GM21619 (cell line): Measurements from ENCODE around the gene ADPRM.
"Not testable (repeated sequence)": the region's sequence is repeated elsewhere in the genome, so short reads cannot be mapped to it uniquely, and the experiment has no call there.

Source experiments
- ATAC-seq: cut with Tn5 transposase; IDR thresholded peaks from one replicate; pipeline ENCODE4 v1.9.1; 2021; ENCODE audit not compliant: unreplicated experiment

The ADPRM gene, protein sequence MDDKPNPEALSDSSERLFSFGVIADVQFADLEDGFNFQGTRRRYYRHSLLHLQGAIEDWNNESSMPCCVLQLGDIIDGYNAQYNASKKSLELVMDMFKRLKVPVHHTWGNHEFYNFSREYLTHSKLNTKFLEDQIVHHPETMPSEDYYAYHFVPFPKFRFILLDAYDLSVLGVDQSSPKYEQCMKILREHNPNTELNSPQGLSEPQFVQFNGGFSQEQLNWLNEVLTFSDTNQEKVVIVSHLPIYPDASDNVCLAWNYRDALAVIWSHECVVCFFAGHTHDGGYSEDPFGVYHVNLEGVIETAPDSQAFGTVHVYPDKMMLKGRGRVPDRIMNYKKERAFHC

DNA sequence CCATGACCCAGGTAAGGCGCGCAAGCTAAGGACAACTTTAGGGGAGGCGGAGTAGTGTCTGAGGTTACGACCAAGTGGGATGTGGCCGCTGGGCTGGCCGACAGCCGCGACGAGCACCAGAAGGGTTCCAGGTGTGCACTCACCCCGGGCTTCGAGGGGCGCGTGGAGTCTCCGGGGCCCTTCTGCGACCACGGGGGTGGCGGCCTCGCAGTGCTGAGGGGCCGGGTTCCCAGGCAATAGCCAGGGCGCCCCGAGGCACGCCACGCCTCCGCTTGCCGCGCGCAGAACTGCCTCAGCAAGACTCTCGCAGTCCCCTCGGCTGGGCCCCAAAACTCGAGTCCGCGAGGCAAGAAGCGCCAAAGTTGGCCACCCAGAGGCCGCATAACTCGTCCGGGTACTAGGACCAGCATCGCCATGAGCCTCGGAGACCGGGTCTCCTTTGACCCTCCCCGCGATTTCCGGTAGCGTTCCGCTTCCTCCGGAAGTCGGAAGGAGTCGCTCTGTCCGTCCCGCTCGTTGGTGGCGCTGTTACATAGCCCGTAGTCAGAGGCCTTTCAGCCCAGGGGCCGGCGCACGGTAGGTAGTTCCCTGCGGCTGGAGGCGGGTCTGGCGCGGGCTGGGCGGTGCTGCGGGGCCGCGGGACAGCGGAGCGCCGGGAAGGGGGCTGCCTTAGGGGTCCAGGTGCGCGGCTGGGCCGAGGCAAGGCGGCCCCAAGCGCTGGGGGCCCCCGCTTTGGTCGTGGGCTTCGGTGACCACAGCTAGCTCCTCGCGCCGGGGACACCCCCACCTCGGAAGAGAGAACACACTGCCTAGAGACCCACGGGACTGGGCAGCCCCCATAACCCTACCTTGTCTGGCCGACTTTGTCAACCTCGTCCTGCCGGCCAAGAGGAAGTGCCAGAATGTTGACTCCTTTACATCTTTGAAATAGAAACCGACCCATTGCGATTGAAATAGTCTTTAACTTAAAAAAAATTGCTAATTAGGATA, at the start of gene ADPRM, which contains the start of gene SCO1:
Gene ADPRM, plus strand, starts transcription at position 503 of the 990 bp plus-strand sequence. CDS start 7,333 bp downstream, outside the sequence.
Gene SCO1, minus strand, starts transcription at position 442 of the 990 bp plus-strand sequence. Its CDS starts 26 bp downstream, at position 416.
- ATAC-seq = peak; percentile 92

- no peak for ATAC-seq
Measured at GRCh38 chr17:10648381-10648780, 49.0 kb upstream of the ADPRM start.

DNA sequence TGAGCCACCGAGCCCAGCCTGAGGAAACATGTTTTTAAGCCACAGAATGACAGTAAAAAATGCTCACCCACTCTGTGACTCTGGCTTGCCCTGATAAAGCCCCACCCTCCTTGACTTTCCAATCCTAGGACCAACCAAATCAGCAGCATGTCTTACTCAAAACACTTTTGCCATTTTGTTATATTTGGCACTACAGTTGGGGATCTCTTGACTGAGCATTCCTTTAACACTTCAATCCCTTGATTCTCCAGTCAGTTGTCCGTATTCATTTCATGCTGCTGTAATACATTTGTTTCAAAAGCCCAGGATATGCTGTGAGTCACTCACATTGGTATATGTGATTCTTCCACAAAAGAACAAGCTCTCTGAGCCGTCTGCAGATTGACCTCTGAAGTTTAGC, 48.4 kb upstream of the ADPRM start:
- no peak for ATAC-seq

DNA sequence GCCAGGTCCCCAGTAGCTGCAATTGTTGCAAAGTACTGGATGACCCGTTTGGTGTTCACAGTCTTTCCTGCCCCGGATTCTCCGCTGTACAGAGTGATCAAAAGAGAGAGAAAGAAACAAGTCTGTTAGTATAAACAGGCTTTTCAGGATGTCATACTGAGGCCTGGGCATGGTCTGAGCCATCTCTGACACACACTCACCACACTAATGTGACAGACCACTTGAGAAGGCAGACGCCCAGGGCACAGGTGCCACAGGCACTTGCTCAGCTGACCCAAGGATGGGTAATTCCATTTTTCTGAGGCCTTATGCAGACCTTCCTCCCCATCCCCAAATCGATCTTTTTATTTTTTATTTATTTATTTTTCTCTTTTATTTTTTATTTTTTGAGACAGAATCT, 47.8 kb upstream of the ADPRM start:
- ATAC-seq = no peak

GRCh38 chr17:10651927-10652326, 45.5 kb upstream of the ADPRM start:
- no peak for ATAC-seq

GRCh38 chr17:10652984-10653659, 44.3 kb upstream of the ADPRM start:
- ATAC-seq = no peak

- no peak for ATAC-seq
Measured at GRCh38 chr17:10653987-10654386, 43.4 kb upstream of the ADPRM start.

DNA sequence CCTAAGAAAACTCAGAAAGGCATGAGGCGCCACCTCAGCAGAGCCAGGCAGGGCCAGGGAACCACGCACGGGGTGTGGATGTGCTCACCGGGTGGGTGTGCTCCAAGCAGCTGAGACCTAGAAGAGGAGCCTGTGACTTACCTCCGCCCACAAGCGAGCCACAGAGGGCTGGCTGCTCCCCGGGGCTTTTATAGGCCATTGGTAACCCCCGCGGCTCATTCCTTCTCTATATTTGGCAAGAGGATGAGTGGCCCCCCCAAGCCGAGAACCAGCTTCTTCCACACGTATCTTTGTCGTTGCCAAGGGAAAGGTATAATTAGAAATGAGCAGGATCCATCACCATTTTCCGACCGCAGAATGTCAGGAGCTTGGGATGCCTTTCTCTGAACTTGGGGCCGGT, 40.2 kb upstream of the ADPRM start, which contains the start of gene MYH3:
Gene MYH3, minus strand, starts transcription at position 162 of the 400 bp plus-strand sequence. CDS start 2,245 bp downstream, outside the sequence.
- no peak for ATAC-seq

DNA sequence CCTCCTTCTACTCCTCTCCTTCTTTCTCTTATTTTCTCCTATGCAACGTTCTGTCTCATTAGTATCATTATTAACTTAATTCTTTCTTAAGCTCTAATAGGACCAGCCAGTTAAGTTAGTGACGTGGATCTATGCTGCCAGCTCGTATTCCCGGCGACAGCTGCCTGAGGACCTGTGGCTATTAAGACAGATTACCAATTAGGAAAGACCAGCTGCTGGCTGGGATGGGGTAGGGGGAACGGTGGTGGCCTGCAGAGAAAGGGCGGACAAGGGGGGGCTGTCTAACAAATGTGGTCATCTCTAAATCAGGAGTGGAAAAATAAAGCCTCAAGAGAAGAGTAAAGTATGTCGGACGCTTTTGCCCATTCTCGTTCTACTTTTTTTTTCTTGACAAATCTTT, 39.5 kb upstream of the ADPRM start:
- no peak for ATAC-seq

- no peak for ATAC-seq
Measured at GRCh38 chr17:10661437-10661836, 36.0 kb upstream of the ADPRM start.

DNA sequence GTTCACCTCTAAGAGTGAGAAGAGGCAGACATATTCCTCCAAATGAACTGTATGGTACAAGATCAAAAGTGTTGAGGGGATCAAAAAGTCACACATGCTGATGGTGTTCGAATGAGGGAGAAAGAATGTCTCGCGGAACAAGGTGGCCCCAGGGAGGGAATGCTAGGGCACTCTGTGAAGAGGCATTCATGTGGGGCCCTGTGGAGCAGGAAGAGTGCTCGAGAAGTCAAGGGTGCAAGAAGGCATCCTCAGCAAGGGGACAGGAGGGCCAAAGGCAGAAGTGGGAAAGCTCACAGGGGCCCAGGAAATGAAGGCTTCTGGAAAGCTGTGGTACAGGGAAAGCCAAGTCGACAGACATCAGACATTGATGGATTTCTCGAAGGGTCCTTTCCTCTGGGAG, 34.2 kb upstream of the ADPRM start:
- ATAC-seq = no peak

- ATAC-seq = no peak
Measured at GRCh38 chr17:10664571-10664970, 32.8 kb upstream of the ADPRM start.

DNA sequence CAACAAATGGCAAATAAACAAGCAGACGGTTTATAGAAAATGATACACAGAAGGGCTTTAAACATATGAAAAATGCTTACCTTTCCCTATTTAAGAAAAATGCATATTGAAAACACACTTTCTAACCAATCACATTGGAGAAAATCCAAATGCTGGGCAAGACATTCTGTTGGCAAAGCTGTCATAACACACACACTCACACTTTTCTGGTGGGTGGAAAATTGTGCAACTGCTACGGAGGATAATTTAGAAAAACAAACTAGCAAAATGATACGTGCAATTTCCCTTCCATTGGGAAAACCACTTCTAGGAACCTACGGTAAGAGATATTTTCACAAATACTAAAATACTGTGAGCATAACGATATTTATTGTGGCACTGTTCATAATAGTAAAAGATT, 30.5 kb upstream of the ADPRM start:
- ATAC-seq = no peak

DNA sequence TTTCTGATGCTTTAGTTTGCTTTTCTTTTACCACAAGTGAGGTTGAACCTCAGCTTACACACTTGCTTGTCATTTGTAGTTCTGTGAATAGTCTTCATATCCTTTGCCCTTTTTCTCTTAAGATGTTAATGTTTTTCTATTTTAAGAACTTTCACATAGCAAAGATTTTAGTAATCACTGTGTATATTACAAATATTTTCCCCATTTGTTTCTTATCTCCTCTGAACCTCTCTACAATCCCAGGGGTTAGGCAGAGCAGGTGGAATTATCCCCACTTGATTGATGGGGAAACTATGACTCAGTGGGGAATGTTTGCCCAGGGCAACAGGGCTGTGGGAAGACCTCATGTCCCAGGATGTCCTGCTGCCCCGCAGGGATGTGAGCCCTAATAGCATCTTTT, 28.6 kb upstream of the ADPRM start:
- no peak for ATAC-seq

GRCh38 chr17:10673312-10673711, 24.1 kb upstream of the ADPRM start:
- ATAC-seq = no peak

DNA sequence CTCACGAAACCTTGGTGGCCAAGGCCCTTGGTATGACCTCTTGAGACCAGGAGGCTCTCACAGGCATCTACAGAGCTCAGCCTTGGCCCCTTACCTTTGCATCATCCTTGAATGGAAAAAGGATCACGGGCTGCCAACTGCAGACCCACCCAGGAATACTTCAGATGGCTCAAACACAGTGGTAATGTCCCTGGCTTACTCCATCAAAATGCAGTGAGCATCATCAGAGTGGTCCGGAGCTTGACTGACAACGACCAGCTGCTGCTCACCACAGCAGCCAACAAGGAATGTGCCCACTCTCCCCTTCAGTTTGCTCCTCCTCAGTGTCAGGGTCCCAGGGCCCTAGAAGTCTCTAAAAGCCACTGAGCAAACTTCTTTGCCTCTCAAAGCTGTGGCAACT, 22.7 kb upstream of the ADPRM start:
- no peak for ATAC-seq

GRCh38 chr17:10681866-10682446, 15.4 kb upstream of the ADPRM start:
- no peak for ATAC-seq

- no peak for ATAC-seq
Measured at GRCh38 chr17:10683853-10684252, 13.5 kb upstream of the ADPRM start.

DNA sequence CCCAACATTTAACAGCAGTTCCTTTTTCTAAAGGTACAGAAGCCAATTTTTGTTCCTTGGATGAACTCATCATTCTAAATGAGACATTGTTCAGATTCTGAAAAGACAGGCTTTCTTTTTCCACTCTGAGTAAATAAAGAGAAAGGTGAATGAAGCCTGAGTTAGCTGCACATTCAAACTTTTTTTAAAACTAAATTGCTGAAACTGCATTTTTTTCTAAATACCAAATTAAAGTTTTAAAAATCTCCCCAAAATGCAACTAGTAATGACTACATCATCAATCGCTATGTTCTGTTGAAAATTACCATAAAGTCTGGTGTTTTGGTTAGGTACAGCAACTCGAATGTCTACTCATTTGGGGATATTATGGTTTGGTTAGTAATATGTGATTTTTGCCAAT, 9.9 kb upstream of the ADPRM start:
- ATAC-seq = no peak

- not testable (repeated sequence) for ATAC-seq
Measured at GRCh38 chr17:10695875-10696407, 1.5 kb upstream of the ADPRM start.
